HG03175 (cell line): Measurements from ENCODE around the gene FRMD4A.
"Not testable (repeated sequence)": the region's sequence is repeated elsewhere in the genome, so short reads cannot be mapped to it uniquely, and the experiment has no call there.

Experiments
- ATAC-seq: cut with Tn5 transposase; IDR thresholded peaks from one replicate; pipeline ENCODE4 v1.9.1; 2021; ENCODE audit warnings: mild to moderate bottlenecking, moderate library complexity; ENCODE audit not compliant: unreplicated experiment

The FRMD4A gene

DNA sequence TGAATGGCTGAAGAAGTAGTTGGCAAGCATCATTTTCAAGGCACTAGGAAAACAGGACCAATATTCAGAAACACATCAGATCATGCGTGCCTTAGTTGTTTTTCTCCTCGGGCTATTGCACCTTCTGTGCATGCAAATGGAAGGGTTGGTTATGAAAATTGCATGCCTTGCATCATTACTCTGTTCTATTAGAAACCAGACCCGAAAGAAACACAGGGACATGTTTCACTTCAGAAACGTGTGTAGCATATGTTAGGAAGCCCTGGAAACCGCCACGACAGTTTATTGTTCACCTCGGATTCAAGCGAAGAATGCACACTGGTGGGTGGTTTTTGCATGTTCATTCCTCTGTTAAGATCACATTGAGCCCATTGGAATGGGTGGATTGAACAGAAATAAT lies 214.7 kb downstream of the FRMD4A start:
- ATAC-seq, result no peak

DNA sequence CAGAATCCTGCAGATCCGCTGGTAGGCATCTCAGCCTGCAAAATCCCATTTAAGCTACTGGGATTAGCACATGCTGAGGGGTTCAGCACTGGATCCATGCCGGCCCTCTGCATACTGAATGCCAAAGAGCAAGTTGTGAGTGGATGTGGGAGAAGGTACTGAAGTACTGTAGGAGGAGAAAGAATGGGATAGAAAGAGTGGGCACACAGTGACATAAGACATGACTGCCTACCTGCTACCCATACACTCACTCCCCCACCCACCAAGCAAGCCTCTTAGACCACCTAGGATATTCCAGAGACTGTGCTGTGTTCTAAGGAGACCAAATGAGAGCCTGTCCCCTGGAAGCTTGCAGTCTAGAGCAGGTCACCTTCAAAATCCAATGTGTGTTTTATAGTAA lies 215.9 kb downstream of the FRMD4A start:
- ATAC-seq, result no peak

DNA sequence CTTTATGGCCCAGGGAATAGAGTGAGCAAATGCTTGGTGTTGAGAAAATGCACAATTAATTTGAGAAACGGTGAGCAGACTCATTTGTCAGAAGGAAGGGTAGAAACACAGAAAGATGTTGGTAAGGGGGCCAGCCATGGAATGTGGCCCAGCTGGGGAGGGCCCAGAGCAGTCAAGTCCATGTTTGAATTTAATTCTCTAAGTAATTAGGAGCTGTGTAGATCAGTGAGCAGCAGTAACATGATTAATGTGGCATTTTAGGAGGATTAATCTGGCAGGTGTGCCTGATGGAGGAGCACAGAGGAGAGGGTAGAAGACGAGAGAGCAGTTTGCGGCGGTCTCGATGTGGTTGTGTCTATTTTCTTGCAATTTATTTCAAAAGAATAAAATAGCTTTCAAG lies 218.7 kb downstream of the FRMD4A start:
- ATAC-seq, result no peak

DNA sequence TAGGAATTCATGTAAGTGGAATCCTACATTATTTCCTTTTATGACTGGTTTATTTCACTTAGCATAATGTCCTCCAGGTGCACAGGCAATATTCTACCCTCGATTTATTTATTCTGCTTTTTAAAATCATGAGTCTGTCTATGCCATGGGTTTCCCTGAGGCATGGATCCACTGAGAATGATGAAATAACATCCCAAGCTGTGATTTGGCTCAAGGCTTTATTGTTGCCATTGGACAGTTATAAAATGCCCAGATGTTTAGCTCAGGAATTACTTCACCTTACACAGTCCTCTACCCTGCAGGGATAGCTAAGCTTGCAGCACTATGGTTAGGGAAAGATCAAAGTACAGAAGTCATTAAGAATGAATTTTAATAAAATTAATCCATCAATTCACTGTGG lies 219.5 kb downstream of the FRMD4A start:
- no peak for ATAC-seq

DNA sequence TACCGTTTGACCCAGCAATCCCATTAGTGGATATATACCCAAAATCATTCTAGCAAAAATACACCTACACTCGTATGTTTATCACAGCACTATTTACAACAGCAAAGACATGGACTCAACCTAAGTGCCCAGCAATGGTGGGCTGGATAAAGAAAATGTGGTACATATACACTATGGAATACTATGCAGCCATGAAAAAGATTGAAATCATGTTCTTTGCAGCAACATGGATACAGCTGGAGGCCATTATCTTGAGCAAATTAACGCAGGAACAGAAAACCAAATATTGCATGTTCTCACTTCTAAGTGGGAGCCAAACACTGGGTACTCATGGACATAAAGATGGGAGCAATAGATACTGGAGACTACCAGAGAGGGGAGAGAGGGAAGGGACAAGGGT lies 223.9 kb downstream of the FRMD4A start:
- no peak for ATAC-seq

DNA sequence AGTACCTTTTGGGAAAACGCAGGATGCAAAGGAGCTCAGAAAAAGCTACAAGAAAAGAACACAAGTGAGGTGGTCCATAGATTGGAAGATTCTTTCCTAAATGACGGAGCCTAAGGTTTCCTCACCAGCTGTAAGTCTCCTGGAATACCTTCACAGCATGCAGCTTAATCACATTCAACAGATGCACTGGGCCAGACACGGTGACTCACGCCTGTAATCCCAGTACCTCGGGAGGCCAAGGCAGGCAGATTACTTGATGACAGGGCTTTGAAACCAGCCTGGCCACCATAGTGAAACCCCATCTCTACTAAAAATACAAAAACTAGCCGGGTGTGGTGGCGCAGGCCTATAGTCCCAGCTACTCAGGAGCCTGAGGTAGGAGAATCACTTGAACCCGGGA lies 228.7 kb downstream of the FRMD4A start:
- ATAC-seq, result no peak

DNA sequence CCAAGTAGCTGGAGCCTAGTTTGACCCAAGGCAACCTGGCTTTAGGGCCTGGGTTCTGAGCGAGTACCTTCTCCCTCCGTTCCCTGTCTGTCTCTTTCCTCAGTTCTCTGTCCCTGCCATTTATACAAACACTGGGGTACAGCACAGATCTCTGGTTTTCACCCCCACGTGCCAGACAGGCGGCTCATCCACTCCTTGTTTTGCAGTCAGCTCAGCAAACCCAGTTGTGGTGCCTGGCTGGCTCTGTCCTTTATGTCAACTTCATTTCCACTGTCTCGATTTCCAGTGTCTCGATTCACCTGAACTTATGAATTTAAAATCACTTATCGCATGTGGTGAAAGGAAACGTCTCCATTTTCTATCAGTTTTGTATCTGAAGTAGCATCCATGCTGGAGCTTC lies 230.8 kb downstream of the FRMD4A start:
- ATAC-seq, result no peak

DNA sequence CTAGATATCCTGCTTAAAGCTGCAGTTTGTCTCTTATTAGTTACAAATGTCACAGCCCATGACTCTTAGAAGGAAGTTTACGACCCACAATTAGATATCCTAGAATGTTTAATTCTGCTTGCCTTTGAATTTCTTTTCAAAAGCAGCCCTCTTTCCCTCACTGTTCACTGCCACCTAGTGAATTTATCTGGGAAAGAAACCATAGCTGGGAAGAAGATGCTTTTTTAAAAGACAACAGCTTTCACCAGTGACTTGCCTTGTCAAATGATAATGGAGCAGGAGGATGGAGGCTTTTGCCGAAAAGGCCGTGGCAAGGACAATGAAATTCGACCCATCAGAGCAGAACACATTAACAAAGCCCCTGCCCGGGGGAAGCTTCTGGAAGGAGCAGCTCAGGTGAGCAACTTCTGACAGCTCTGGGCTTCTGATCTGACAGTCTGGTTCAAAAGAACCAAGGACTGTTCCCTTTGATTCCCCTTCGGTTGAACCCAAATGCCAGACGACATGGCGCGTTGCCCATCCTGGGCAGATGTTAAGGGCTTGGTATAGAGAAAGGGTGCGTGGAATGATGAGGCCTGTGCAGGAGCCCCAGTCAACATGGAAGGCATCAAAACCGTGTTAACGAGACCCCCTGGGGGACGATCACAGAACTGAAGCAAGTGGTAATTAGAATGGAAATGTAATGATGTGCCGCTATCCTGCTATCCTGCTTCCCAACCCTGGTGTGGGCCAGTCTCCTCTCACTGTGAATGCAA lies 236.8 kb downstream of the FRMD4A start:
- ATAC-seq, result no peak

DNA sequence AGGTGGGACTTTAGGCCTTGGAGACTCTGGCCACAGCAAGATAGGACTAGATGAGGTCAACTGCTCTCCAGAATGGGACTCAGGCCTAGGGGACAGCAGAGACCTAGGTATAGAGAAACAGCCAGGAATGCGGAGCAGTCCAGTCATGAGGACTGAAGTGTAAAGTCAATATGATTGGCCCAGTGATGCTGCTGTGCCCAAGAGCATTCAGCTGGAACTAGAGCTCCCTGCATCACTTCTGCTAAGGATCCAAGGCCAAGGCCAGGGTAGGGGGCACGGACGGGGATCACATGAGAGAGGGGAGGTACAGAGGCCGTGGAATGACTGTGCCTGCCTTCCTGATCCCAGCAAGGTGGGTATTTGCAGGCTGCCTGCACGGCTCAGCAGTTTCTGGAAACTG lies 237.9 kb downstream of the FRMD4A start:
- no peak for ATAC-seq

DNA sequence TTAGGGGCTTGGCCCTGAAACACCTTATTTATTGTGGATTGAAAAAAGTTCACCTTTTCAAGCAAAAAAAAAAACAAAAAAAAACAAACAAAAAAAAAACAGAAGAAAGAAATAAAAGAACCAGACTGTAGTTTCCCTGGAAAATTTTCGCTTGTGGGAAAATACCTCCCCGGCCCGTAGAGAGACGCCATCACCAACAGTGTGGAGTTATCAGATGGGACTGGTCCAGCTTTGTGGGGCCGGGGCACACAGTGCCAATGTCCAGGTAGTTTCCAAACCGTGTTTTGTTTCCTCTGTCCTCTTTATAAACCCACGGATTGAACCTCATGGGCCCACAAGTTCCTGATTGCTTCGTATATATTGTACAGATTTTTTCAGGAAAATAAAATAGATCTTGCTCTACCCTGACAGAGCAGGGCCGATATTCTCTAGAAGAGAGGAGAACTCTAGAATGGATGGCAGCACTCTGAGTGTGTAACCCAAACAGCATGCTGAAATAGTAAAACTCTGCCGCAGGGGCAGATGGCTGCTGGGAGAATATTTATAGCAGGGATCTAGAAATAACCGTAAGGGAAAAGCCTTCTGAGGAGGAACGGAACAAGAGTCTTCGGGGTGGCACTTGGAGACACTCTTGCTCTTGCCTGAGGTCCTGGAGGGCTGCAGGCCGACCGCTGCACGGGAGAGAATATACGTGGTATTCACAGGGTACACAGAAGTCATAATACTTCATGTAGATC lies 241.0 kb downstream of the FRMD4A start:
- ATAC-seq, result no peak

DNA sequence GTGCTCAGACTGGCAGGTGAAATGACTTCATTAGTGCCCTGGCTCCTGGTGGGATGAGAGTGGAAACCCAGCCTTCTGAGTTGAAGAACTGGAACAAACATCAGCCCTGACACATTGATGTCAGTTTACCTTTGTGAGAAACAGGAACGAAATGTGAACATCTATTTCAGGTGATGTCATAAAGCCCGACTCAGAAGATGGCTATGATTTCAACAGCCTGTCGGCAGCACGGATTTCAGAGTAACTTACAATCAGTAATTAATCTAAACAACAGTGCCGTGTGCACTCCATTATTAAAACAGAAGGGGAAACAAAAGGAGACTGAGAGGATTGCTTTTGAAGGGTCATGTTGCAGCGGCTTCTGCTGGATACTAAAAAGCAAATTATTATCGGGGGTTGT lies 243.2 kb downstream of the FRMD4A start:
- no peak for ATAC-seq

DNA sequence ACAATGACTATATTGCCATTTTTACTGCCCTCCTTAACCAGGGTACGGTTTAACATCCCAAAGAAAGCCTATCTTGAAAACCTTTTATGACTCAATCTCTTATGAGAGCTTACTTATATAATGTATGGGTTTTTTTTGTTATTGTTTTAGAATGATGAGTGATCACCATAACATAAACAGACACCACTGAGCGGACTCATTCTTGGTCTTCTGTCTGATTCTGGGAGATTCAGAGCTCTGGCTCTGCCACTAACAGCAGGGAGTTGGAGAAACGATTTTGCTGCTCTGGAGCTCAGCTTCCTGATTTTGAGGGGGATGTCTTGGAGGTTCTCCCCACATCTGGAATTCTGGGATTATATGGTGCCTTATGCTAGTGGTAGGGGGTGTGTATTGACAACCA lies 244.1 kb downstream of the FRMD4A start:
- ATAC-seq, result no peak

DNA sequence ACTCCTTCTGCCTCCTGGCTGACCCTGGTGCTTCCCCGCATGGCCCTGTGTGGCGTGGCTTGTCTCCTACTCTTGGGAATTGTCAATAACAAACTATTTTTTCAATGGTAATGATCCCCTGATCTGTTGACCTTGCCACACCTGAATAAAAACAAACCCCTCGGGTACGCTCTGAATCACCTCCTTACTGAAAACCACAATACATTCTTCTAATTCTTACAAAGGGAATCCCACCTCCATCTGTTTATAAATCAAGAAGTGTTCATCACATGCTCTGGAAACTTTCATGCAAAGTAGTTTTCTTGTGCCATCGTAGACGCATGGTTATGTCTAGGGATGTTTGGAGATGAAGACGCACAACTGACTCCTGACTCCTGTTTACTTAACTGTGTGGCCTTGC lies 245.8 kb downstream of the FRMD4A start:
- ATAC-seq, result no peak

DNA sequence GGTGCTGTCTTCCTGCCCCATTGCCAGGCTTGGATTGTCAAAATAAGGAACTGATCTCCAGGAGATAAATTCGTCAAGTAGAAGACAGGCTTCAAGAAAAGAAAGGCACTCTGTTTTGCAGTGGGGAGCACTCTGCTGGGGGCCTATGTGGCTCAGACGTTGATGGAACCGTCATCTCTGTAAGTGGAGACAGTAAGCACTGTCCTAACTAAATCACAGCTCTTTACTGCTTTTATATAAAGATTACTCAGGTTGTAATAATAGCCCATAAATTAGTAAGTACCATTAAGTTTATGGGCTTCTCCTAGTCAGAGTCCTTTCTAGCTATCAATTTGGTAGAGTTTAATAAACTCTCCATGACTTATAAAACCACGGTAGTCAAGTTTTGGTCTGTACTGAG lies 249.9 kb downstream of the FRMD4A start:
- no peak for ATAC-seq

DNA sequence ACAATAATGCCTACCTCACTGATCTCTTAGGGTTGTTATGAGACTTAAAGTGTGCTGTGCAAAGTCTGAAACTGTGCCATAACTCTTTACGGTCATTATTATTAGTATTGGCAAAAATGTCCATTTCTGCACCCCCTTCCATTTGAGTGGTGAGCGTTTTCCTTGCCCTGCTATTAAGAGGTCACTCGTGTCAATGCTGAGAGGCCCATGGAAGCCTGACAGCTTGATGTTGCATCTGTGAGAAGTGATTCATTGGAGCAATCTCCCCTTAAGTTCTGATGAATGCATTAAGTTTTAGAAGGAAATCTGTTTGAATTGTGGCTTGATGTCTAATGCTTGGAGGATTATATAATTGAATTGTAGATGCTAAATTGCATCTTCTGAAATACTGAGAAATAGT lies 253.3 kb downstream of the FRMD4A start:
- no peak for ATAC-seq

DNA sequence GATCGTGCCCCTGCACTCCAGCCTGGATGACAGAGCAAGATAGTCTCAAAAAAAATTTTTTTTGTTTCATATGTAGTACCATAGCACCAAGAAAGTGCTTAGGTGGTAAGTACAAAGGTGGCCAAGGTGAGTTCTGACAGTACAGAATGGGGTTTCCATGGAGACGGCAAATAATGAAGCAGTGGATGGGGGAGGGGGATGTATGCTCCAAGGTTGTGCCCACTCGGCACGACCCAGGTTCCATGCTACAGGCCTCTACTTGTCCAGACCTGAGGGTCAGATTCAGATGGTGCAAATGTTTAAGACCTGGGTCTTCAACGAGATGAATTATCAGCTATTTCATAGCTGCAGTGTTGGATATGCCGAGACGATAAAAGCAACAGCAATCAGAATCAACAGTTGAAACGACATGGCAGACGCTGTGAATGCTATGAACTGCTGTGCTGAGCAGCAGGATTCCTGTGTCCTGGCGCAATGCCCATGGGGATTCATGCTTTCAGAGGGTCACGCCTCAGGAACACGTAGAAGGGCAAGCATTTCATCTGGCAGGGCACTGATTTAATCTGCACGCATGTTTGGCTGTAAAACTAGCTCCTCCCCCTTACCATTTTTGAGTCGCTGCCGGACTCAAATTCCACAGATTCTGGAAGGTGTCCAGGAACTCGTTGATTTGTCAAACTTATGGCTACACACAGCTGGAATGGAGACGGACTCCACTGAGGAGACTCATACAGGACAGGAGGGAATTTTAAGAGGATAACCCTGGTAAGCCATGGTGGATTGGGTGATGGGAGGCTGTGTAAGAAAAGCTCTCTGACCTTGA lies 256.5 kb downstream of the FRMD4A start:
- ATAC-seq, result no peak

DNA sequence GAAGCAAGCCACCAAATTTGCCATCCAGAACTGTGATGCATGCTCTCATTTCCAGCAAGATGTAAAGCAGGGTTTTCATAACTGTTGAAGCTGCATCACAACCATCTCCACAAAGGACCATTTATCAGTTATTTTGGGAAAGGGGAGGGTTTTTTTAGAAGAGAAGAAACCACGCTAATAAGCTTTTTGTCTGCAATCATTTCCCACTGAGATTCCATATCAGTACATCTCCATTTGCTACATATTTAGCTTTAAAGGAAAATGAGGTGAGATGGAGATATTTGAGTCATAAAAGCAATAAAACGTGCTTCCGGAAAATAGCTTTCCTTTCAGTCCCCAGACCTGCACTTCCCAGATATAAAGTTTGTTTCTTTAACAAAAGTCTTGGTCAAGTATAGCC lies 258.2 kb downstream of the FRMD4A start:
- no peak for ATAC-seq

DNA sequence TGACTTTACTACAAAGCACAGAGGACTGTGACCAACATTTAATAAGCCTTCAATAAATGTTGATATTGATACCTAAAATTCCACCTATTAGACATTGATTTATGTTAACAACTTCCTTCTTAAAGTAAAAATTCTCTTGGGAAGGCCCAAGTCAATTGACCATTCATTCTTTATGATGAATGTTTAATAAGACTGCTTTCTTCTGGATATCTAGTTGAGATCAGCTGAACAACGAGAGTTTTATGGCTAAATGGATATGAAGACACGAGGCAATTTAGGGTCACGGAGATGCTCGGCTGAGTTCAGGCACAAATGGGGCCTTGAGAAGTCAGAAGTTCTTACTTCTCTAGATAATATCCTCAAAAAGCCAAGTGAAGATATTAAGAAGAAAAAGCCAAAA lies 258.8 kb downstream of the FRMD4A start:
- ATAC-seq, result no peak

DNA sequence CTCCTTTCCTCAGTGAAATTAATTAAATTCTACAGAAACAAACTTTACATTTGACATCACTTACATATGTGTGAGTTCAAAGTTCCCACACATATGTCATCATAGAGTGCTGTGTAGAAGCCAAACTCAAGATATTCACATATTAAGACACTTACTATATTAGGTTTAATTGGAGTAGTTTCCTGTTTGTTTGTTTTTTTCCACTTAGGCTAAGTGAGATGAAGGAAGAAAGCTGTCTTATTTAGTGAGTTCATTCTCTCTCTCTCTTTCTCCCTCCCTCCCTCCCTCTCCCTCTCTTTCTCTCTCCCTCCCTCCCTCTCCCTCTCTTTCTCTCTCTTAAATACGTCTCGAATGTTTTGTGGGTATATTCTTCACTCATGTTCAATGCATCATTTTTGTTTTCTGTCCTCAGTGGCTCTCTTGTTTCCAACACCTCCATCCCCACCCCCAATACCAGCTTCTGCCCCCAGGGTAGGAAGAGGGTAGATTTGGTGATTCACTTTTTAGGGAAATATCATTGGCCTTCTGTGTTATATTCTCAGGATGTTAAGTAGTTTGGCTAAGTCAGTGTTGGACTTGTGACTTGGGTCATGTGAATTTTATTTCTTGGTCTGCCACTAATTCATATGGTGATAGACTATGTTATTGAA lies 262.0 kb downstream of the FRMD4A start:
- no peak for ATAC-seq

DNA sequence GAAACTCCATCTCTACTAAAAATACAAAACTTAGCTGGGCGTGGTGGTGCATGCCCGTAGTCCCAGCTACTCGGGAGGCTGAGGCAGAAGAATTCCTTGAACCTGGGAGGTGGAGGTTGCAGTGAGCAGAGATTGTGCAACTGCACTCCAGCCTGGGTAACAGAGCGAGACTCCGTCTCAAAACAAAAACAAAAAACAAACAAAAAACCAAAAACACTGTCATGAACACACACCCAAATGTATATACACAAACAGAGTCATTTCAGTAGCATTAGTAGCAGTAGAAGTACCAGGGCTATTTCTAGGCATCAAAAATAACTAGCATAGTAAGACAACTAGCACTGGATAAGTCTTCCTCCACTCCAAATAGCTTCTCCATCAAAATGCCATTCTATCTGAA lies 263.1 kb downstream of the FRMD4A start:
- ATAC-seq, result not testable (repeated sequence)

DNA sequence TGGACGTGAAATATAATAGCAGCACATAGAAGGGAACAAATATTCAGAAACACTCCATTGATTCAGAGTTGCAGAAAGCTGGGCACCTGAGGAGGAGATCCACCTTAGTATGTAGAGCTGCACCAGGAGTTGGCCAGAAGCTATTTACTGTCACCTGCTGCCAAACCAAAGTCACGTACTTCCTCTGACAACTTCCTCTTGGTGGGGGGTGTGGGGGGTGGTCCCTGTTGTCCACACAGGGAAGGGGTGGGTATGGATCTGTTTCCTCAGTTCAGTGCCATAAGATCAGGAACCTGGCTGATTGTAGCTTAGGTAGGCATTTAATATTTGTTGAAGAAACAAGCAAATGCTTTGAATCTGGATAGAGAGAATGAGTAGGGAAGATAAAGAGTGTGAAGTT lies 264.6 kb downstream of the FRMD4A start:
- no peak for ATAC-seq
